ENCODE measurements around the gene TMEM52.
"Not testable (repeated sequence)": the region's sequence is repeated elsewhere in the genome, so short reads cannot be mapped to it uniquely, and the experiment has no call there.

The TMEM52 gene

DNA sequence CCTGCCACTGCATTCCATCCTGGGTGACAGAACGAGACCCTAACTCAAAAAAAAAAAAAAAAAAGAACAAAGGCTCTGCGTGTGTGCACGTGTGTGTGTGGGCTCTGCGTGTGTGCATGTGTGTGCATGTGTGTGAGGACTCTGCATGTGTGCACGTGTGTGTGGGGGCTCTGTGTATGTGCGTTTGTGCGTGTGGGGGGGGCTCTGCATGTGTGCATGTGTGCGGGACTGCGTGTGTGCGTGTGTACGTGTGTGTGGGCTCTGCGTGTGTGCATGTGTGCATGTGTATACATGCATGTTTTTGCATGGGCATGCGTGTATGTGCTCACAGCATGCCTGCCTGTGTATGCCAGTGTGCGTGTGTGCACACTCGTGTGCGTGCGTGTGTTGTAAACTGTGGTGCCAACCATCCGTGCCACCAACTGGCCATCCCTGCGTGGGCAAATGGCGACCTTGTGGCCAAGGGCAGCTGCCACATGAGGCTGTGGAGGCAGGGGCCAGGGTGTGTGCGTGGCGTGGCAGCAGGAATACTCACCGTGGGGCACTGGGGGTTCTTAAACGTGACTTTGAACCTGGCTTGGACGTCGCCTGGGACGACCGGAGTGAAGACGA lies 26.8 kb upstream of the TMEM52 start:
- no peak for DNase-seq (ENCODE audit: low read depth)

GRCh38 chr1:1943834-1944570 lies 24.9 kb upstream of the TMEM52 start:
- peak; percentile 52 for DNase-seq (ENCODE audit: low read depth)

DNA sequence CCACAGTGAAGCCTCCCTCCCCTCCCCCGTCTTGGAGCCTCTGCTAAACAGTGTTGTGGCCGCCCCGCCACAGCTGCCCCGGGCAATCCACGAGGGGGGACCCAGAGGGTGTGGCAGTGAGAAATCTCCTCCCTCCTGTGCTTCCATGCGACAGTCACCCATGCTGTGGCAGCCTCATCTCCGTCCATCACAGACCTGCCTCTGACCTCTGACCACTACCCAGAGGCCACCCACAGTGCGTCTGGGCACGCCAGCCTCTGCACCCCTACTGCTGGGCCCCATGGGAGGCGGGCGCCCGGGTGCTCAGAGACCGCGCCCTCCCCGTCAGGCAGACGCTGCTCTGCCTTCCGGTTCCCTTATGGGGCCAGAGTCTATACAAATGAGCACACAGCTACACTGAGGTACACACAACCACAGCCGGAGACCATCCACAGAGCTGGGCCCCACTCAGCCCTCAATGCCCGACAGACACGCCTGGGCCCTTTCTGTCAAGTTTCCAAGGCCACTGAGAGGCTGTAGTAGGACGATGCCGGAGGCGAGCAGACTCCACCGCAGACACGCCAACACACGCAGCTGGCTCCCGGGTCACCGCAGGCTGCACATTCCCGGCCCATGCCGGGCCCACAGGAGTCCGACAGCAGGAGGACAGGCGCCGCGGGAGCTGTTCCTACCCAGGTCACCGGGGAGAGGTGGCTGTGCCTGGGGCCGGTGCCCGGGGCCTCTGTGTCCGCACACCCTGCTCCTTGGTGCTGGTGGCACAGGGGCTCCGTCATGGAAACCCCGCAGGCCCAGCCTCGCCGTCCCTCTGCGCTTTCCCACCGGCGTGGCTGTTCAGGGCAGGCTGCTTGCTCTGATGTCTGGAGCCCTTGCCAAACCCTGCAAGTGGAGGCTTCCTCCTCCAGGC lies 23.9 kb upstream of the TMEM52 start:
- no peak for DNase-seq (ENCODE audit: low read depth)

GRCh38 chr1:1941868-1942752 lies 23.0 kb upstream of the TMEM52 start:
- no peak for DNase-seq (ENCODE audit: low read depth)

- DNase-seq (ENCODE audit: low read depth): no peak
Measured at GRCh38 chr1:1941211-1941841, 22.2 kb upstream of the TMEM52 start.

GRCh38 chr1:1940123-1940425 lies 21.0 kb upstream of the TMEM52 start:
- no peak for DNase-seq (ENCODE audit: low read depth)

DNA sequence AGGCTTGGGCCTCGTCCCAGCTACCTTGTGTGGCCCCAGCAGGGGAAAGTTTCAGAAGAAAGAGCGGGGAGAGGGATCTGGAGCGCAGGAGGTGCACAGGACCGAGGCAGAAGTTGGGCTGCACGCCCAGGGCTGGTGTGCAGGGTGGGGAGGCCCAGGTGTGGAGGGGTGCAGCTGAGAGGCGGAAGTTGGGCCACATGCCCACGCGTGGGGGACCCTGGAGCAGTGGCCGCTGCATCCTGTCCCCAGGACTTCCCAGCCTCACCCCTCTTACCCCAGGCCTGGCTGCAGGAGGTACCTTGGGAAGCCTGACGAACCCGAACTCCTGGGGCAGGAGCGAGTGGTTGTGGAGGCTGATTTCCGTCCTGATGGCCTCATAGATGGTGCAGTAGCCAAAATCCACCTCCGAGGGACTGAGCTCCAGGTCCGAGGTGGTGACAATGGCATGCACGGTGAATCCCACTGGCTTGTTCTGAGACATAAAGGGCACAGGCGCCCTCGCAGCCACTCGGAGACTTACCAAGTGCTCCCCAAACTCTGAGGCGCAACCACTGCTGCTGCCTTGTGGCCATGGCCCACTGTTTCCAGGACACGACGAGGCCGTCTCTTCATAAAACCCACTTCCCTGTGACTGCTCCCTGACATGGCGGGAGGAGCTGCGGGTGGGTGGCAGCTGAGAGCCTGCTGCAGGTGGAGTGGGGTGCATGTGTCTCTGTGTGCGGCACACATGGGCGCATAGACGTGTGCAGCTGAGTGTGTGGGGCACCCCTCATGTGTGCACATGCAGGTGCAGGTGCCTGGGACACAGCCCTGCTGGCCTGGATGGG lies 20.4 kb upstream of the TMEM52 start:
- no peak for DNase-seq (ENCODE audit: low read depth)

DNA sequence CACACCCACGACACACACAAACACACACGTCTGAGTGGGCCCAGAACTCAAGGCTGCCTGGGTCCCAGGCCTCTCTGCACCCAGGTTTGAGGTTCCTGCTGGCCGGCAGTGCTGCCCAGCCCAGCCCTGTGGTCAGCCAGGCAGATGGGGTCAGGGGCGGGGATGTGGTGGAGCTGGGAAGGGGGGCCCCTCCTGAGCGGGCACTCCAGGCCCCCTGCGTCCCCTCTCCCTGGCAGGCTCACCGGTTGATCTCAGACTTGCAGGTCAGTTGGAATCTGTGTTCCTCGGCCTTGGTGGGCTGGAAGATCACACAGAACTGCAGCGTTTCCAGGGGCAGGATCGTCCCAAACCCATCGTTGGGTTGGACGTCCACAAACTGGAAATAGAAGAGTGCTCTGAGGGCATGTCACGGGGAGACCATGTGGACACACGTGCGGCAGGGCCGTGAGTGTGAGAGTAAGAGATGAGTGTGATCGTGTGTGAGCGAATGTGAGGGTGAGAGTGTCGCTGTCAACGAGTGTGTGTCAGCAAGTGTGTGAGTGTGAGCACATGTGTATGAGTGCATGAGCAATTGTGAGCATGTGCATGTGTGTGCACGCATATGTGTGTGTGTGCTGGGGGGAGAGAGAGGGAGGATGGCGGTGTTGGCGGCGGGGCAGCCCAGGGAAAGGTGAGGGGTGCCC lies 19.7 kb upstream of the TMEM52 start:
- no peak for DNase-seq (ENCODE audit: low read depth)

- no peak for DNase-seq (ENCODE audit: low read depth)
Measured at GRCh38 chr1:1938276-1938573, 19.1 kb upstream of the TMEM52 start.

DNA sequence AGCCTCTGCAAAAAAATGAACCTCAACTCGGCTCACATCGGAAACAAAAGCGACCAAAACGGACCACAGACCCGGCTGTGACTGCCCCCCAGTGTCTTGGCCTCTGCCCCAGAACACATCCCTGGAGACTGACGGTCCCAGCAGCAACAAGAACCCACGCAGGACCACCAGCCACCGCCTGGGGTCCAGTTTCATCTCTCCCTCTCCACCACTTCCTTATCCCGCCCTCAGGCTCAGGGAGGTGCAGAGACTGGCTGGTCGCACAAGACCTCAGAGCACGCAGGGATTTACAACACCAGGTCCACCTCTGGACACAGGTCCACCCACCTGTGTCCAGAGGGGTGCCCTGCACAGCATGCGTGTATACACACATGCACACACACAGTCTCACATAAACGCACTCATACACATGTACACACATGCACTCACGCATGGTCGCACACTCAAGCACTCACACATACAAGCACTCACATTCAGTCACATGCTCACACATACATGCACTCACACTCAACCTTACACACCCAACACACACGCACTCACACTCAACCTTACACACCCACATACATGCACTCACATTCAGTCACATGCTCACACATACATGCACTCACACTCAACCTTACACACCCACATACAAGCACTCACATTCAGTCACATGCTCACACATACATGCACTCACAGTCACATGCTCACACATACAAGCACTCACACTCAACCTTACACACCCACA lies 18.6 kb upstream of the TMEM52 start:
- no peak for DNase-seq (ENCODE audit: low read depth)

DNA sequence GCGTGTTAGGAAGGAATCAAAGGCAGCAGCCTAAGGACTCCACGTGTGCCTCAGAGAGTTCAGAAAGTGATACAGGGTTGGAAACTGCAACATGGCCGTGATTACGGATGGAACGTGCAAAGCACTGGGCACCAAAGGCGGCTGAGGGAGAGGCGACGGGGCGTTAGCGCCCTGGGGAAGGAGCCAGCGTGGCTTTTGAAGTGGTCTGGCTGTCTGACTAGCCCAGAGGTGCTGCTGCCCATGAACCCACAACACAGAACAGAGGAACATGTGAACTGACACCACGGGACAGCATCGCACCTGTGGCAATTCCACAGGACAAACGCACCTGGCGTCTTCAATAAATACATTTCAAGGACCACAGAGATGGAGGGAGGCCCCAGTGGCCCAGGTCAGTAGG lies 18.0 kb upstream of the TMEM52 start:
- no peak for DNase-seq (ENCODE audit: low read depth)

DNA sequence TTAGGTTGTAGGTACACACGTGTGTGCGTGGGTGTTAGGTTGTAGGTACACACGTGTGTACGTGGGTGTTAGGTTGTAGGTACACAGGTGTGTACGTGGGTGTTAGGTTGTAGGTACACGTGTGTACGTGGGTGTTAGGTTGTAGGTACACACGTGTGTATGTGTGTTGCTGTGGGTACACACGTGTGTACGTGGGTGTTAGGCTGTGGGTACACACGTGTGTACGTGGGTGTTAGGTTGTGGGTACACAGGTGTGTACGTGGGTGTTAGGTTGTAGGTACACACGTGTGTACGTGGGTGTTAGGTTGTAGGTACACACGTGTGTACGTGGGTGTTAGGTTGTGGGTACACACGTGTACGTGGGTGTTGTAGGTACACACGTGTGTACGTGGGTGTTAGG lies 15.8 kb upstream of the TMEM52 start:
- not testable (repeated sequence) for DNase-seq (ENCODE audit: low read depth)

DNA sequence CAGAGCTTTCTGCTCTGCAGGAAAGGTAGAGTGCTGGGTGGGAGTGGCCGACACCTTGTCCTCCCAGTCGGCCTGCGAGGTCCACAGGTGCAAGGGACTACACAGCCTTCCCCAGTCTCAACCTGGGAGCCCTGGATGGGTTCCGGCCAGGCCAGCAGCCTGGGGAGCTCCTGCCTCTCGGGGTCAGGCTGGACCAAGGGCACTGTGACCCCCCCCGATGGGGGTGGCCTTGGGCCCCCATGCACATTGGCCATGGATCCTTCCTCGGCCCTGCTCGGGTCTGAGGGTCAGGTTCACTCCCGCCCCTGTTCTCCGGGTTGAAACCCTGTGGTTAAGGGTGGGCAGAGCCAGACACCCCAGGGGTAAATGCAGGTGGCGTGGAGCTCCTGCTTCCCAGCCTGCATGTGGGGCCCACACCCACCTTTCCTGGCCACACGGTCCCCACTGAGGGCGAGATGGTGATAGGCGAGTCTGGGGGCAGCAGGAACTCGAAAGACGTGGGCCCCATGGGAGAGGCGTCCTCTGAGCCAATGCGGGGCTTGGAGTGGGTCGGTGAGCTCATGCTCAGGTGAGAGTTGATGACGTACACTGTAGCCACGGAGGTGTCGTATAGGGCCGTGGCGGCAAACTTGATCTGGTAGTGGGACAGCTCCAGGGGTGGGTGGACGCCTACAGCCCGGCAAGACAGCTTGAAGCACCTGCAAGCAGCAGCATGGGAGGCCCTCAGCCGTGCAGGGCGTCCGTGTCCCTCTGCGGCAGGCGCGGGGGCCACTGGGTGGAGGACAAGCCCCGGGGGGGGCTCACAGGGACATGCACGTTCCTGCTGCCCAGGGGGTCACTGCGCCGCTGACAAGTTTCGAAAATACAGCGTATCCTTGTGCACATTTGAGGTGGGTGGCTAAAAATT lies 10.8 kb upstream of the TMEM52 start:
- no peak for DNase-seq (ENCODE audit: low read depth)

DNA sequence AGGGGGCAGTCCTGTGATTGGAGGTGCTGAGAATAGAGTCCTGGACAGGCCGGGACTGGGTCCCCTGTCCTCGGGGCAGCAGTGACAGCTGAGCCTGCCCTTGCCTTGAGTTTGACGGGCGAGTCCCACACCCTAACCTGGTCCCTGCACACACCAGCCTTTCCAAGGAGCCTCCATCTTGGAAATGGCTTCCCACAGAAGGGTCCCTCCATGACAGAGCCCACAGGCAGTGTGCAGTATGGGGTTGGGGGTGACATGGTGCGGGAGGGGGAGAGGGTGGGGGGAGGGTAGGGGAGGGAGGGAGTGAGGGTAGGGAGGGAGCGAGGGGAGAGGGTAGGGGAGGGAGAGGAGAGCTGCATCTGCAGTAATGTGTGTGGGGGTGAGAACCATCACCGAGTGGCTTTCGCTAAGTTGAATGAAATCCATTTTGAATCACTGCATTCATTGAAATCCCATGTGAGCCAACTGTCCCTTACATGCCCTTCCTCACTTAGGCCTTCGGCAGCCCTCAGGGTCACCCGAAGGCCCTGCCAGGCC lies 10.1 kb upstream of the TMEM52 start:
- DNase-seq (ENCODE audit: low read depth): no peak

- no peak for DNase-seq (ENCODE audit: low read depth)
Measured at GRCh38 chr1:1928231-1929101, 9.4 kb upstream of the TMEM52 start.

DNA sequence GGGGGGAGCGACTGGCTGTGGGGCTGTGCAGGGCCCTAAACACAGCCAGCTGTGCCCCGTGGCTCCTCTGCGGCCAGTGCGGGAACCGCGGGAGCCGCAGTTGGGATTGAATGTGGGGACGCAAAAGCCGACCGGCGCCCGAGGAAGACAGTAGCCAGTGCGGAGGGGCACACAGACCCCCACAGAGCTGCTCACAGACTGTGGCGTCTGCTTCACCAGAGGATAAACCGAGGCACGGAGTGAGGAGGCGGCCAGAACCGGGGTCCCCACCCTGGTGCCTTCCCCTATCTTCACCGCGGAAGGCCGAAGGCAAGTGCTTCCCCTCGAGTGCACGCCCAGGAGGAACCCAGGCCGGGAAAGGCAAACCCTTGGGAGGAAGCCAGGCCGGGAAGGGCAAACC lies 8.7 kb upstream of the TMEM52 start:
- no peak for DNase-seq (ENCODE audit: low read depth)
